Right atrium auricular region (tissue), 2 donors: ENCODE measurements around the gene OR7G3. TPM values are rescaled to one million over a fixed set of nuclear protein-coding genes. Genes with fewer than 3 reads are reported as not detected.

Experiments used
- DNase-seq: peaks from one replicate; pipeline ENCODE4 v3.0.0-alpha.2; 2019; ENCODE audit warnings: low spot score
- H3K27ac ChIP-seq, 2 donors: fragments of 200-600 bp; sonication (generic); 1 replicate in 1 of 2; 2 replicates in 1 of 2; pipeline ENCODE4 v1.5.1; 2016 to 2019
- H3K27me3 ChIP-seq, 2 donors: fragments of 200-600 bp; sonication (generic); one replicate each; pipeline versions ENCODE4 v1.5.1 to v1.6.0; 2017 to 2019
- H3K36me3 ChIP-seq: fragments of 200-600 bp; sonication (generic); one replicate; pipeline ENCODE4 v1.5.1; 2016
- H3K4me1 ChIP-seq, 2 donors: fragments of 200-600 bp; sonication (generic); one replicate each; pipeline versions ENCODE4 v1.5.1 to v1.6.0; 2017 to 2019
- H3K4me3 ChIP-seq, 2 donors: fragments of 200-600 bp; sonication (generic); 1 replicate in 1 of 2; 2 replicates in 1 of 2; pipeline ENCODE4 v1.5.1; 2017 to 2019; ENCODE audit warnings: mild to moderate bottlenecking in 1 of 2, moderate library complexity in 1 of 2
- H3K9me3 ChIP-seq, 2 donors: fragments of 200-600 bp; sonication (generic); one replicate each; pipeline ENCODE4 v1.5.1; 2019
- CTCF ChIP-seq, 2 donors: fragments of 200-600 bp; sonication (generic); IDR thresholded peaks; one replicate each; pipeline ENCODE4 v1.5.1; 2019; ENCODE audit warnings: antibody characterized with exemption in 2 of 2
- total RNA-seq, 2 donors: library from RNA; depleted of rRNA; stranded (reverse); fragments of >200 nt; gene quantifications; one replicate each; pipeline ENCODE4 v1.1.0, GENCODE V29; 2016

OR7G3 gene
- total RNA-seq, 2 donors from 2014 or later, result not detected

DNA sequence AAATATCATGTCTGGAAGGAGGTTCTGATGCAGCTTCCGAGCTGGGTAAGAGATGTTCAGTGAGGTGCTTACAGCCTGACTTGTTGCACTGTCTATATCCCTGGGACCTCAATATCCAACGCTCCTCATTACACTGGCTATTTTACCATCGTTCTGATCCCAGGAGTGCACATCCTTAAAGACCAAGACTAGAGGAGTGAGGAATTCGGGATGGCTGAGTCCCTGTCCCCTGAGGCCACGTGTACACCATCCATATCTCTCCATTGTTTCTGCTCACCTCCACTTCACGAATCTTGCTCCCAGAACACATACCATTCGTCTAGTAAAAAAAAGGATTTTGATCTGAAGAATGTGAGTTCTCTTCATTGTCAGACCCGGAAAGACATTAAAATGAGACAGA, 19.4 kb downstream of the OR7G3 start, which contains the start of gene OR7G2:
Gene OR7G2, minus strand, starts transcription at position 101 of the 400 bp plus-strand sequence. CDS start 4,232 bp downstream, outside the sequence.
- Histone ChIP-seq H3K9me3 (no peaks in the 10 kb centered on the region), H3K27ac (no peak within 1 kb of the TSS), H3K4me1 (no peaks in the 10 kb centered on the region), H3K4me3 (no peak within 1 kb of the TSS), H3K36me3 (no peaks in the 10 kb centered on the region), H3K27me3 (no peaks in the 10 kb centered on the region)
- TF ChIP-seq CTCF (IDR thresholded peaks at IDR 0.05), result no peak
- no peak for DNase-seq

- H3K27ac ChIP-seq, result no peak within 1 kb of the TSS
- no peaks in the 10 kb centered on the region for H3K9me3 ChIP-seq
- no peaks in the 10 kb centered on the region for H3K36me3 ChIP-seq
- no peaks in the 10 kb centered on the region for H3K4me1 ChIP-seq
- no peak within 1 kb of the TSS for H3K4me3 ChIP-seq
- TF ChIP-seq CTCF (IDR thresholded peaks at IDR 0.05), result no peak
- H3K27me3 ChIP-seq, result no peaks in the 10 kb centered on the region
- DNase-seq, result no peak
These were observed 40.0 kb downstream of the OR7G3 start, which contains the start of gene OR1M1 for GRCh38 chr19:9086761-9087160. TSS of gene OR1M1 (plus strand) at chr19:9087061. CDS start at chr19:9093245, 6,184 bp downstream.

- Histone ChIP-seq H3K36me3 (no peaks in the 10 kb centered on the region), H3K27ac (no peak overlapping the region), H3K27me3 (no peaks in the 10 kb centered on the region), H3K9me3 (no peaks in the 10 kb centered on the region), H3K4me1 (peaks cover 0 to 10% of the 10 kb centered on the region in 2 donors), H3K4me3 (no peak overlapping the region)
- DNase-seq, result no peak
- TF ChIP-seq CTCF (IDR thresholded peaks at IDR 0.05), result no peak
These were observed 48.1 kb downstream of the OR7G3 start for GRCh38 chr19:9078651-9079050.

GRCh38 chr19:9076901-9077300, 49.8 kb downstream of the OR7G3 start:
- no peak overlapping the region for H3K4me3 ChIP-seq
- H3K36me3 ChIP-seq, result no peaks in the 10 kb centered on the region
- H3K9me3 ChIP-seq, result no peaks in the 10 kb centered on the region
- no peak for DNase-seq
- H3K4me1 ChIP-seq, result peaks cover 0 to 10% of the 10 kb centered on the region in 2 donors
- no peak overlapping the region for H3K27ac ChIP-seq
- no peaks in the 10 kb centered on the region for H3K27me3 ChIP-seq
- no peak for TF ChIP-seq CTCF (IDR thresholded peaks at IDR 0.05)

Other genes with a start within 250 kb of the OR7G3 start
- gene MUC16, start 116.5 kb downstream of the OR7G3 start, total RNA-seq, result 10 to 100 TPM in 1 of 2 donors, 1 to 10 TPM in 1; 2.6 to 21.3 TPM
- gene OR1M1, start 39.9 kb downstream of the OR7G3 start, total RNA-seq, result not detected
- not detected for gene OR7G2, start 19.5 kb downstream of the OR7G3 start, total RNA-seq
- not detected for gene OR7G1, start 11.2 kb downstream of the OR7G3 start, total RNA-seq
- 10 to 100 TPM in 1 of 2 donors, 1 to 10 TPM in 1; 8.9 to 15.8 TPM for gene ZNF317, start 13.4 kb upstream of the OR7G3 start, total RNA-seq
- gene OR7D2, start 52.0 kb upstream of the OR7G3 start, total RNA-seq, result not detected
- gene OR7D4, start 92.6 kb upstream of the OR7G3 start, total RNA-seq, result not detected
- gene OR7E24, start 124.0 kb upstream of the OR7G3 start, total RNA-seq, result not detected
- 1 to 10 TPM; 7.0 to 8.0 TPM for gene ZNF699, start 182.9 kb upstream of the OR7G3 start, total RNA-seq
- gene ZNF559, start 197.2 kb upstream of the OR7G3 start, total RNA-seq, result 10 to 100 TPM in 1 of 2 donors, 1 to 10 TPM in 1; 9.4 to 13.3 TPM
- 1 to 10 TPM; 1.1 to 1.5 TPM for gene ZNF177, start 236.1 kb upstream of the OR7G3 start, total RNA-seq